Erythroblast (primary cell): ENCODE data around the gene WSCD1.

ENCODE experiments used
- GATA1 ChIP-seq: IDR thresholded peaks from 2 replicates; pipeline ENCODE4 v1.6.1; 2011; ENCODE audit warnings: low read depth, mild to moderate bottlenecking, control low read depth, low read length, moderate library complexity
- POLR2A ChIP-seq: IDR thresholded peaks from 2 replicates; pipeline ENCODE4 v1.6.1; 2011; ENCODE audit warnings: mild to moderate bottlenecking, low read length

DNA sequence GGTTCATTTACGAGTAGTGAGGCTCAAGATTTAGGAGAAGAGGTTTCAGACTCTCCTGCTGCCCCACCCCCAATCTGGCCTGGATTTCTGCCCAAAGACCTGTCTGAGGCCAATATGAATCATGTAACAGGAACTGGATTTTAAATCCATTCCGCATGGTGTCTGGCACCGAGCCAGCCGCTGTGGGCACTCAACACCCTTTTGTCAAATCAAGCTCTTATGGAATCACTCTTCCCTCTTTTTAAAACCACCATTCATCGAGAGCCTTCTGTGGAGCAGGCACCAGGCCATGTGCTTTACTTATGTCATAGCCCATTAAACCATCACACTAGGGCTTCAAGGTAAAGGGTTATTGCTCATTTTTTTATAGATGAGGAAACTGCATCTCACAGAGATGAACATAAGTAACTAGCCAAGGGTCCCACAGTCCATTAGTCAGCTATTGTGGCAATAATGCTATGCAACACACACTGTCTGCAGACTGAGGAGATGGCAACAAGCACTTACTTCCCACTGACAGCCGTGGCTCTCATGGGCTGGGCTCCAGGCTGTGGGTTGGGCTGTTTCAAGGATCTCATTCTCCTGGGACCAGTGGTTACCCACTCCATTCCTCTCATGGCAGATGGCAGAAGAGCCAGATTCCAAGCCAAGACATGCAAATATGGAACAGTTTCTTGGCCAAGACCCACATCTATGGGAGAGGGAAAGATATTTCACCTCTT lies 93.6 kb downstream of the WSCD1 start:
- TF ChIP-seq POLR2A = no peak
- TF ChIP-seq GATA1 = no peak
